GM21360 (cell line): ENCODE measurements around the gene RPL32.
A peak's percentile ranks its signal among the peaks of the same experiment; 100 is the strongest.
"Not testable (repeated sequence)": the region's sequence is repeated elsewhere in the genome, so short reads cannot be mapped to it uniquely, and the experiment has no call there.

ENCODE experiments used
- ATAC-seq: cut with Tn5 transposase; IDR thresholded peaks from one replicate; pipeline ENCODE4 v1.9.1; 2021; ENCODE audit warnings: mild to moderate bottlenecking, moderate library complexity; ENCODE audit not compliant: unreplicated experiment

Gene RPL32

DNA sequence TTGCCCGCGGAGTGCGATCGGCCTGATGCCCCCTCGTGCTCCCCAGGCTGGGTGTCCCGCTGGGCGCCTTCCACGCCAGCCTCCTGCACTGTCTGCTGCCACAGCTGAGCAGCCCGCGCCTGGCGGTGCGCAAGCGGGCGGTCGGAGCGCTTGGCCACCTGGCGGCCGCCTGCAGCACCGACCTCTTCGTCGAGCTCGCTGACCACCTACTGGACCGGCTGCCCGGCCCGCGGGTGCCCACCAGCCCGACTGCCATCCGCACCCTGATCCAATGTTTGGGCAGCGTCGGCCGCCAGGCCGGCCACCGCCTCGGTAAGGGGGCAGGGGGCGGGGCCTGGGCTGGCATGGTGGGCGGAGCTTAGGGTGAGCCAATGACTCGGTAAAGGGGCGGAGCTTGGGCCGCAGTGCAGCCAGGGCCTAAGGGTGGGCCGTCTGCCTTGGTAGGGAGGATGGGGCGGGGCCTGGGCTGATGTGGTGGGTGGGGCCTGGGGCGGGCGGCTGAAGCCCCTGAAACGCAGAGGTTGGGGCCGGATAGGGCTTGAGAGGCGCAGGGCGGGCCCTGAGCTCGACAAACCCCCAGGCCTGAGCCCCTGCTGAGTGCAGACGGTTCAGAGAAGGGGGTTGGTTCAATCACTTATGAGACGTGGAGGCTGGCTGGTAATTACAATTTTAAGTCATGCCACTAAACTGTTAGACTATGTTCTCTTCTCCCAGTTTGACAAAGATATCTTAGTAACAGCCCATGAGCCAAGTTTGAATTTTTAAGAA, 31.2 kb downstream of the RPL32 start:
- peak; percentile 99 for ATAC-seq

- ATAC-seq, result no peak
Measured at GRCh38 chr3:12809435-12809834, 31.9 kb downstream of the RPL32 start.

GRCh38 chr3:12809001-12809400, 32.4 kb downstream of the RPL32 start:
- no peak for ATAC-seq

DNA sequence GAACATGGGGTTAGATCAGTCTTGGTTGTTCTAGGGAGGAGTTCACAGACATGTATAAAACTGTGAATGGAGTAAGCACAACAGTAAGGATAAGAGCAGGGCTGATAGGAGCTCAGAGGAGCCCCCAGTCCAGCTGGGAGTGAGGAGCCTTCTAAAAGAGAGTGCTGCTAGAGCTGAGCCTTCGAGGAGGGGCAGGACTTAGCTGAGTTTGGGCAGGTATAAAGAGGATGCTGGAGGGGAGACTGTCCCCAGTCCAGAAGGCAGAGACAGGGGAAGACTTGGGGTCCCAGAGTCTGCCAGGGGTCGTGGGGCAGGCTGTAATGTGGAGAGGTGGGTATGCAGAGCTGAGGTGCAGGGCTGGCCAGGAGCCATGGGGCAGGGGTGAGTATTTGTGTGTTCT, 32.8 kb downstream of the RPL32 start:
- no peak for ATAC-seq

DNA sequence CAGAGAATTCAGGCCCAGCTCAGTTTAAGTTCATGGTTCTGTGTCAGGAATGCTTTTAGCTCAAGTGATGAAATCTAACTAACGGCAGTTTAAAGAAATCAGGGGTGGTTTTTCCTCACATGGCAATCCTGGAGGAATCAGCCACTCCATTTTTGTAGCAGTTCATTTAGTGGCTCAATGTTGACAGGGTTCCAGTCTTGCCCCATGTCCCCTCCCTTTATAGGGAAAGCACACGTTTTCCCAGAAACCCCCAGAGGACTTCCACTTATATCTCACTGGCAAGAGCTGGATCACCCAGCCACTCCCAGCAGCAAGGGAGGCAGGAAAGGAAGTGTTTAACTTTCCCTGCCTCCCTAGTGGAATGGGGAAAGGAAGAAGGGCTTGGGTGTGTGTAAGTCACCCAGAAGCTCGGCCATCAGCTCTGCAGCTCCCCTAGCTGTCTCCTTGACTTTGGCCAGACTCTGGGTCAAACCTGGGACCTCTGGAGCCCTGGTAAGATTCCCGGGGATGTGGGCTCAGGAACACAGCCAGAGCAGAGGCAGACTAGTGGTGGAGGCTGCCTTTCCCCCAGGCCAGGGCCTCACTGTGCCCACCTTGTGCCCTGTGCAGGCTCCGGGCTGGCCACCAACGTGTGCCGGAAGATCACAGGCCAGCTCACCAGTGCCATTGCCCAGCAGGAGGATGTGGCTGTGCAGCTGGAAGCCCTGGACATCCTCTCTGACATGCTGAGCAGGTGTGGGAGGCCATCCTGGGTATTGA, 33.6 kb downstream of the RPL32 start:
- no peak for ATAC-seq

DNA sequence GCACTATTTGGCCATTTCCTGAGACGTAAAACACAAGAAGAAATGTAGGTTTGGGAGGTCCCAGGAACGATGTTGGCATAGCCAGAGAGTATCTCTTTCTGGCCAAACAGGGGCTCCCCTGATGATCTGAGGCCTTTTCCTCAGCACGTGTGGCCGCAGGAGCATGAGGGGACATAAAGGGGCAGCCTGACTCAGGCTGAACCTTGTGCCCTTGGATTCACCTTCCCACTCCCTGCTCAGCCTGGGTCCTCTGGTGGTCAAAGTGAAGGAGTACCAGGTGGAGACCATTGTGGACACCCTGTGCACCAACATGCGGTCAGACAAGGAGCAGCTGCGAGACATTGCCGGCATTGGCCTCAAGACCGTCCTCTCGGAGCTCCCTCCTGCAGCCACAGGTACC, 34.3 kb downstream of the RPL32 start:
- no peak for ATAC-seq

- no peak for ATAC-seq
Measured at GRCh38 chr3:12803371-12803770, 38.0 kb downstream of the RPL32 start.

DNA sequence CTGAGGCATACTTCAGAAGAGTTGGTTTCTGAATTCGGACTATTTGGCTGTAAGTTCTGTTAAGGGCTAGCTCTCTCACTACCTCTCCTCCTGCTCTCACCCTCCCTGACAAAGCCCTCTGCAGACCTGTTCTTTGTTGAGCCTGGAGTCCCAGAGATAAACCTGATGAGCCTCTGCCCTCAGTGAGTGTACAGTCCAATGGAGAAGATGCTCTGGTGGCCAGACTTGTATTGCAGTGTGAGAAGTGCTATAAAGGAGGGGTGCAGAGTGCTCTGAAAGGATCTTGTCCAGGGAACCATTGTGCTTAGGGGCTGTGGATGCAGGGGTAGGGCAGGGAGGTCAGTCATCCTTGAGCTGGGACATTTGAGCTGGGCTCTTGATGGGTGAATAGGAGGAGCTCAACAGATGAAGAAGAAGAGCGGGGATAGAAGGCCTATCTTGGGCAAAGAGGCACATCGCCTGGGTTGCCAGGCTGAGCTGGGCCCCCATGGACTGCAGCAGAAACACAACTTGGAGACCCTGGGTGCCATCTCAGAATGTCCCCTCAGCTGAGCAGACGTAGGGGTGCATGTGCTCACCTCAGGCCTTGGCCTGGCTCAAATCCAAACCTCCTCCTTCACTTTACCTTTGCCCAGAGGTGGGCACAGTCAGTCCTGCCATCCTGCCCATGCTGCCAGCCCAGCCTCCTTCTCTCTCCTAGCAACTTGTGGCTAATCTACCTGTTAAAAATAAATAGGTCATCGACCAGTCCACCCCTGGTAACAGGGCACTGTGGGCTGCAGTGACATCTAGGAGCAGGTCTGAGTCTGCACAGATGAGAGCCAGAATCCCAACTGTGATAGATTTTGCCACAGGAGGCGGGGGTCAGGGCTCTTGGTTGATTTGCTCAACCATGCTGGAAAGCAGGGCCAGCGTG, 41.6 kb downstream of the RPL32 start:
- no peak for ATAC-seq

GRCh38 chr3:12798559-12799179, 42.7 kb downstream of the RPL32 start:
- no peak for ATAC-seq

GRCh38 chr3:12797892-12798558, 43.3 kb downstream of the RPL32 start:
- no peak for ATAC-seq

GRCh38 chr3:12797124-12797891, 44.1 kb downstream of the RPL32 start:
- ATAC-seq, result no peak

GRCh38 chr3:12796171-12797123, 44.9 kb downstream of the RPL32 start, which contains the start of gene CAND2:
Gene CAND2 (plus strand): TSS chr3:12796680. CDS start chr3:12796721, 41 bp downstream.
- ATAC-seq, result no peak

GRCh38 chr3:12793701-12794100, 47.7 kb downstream of the RPL32 start:
- ATAC-seq, result no peak

- no peak for ATAC-seq
Measured at GRCh38 chr3:12791430-12791829, 49.9 kb downstream of the RPL32 start.

- ATAC-seq, result not testable (repeated sequence)
Measured at GRCh38 chr3:12787967-12788690, 53.2 kb downstream of the RPL32 start.

DNA sequence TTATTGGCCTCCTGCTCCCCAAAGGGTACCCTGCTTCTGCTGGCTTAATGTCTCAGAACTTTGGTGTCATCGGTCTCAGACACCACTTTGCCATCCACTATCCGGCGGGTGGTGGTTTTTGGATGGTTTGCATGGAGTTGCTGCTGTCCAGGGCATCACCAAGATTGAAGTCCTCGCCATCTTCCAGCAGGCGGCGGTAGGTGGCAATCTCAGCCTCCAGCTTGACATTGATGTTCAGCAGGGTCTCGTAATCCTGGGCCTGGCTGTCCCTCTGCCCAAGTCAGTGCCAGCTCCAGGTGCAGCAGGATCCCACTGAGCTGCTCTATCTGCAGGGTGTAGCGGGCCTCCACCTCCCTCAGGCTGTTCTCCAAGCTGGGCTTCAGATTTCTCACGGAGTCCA, 54.0 kb downstream of the RPL32 start:
- ATAC-seq, result not testable (repeated sequence)

GRCh38 chr3:12785096-12785495, 56.3 kb downstream of the RPL32 start:
- ATAC-seq, result no peak
